Activated T-cell treated with anti-CD3 and anti-CD28 coated beads for 48 hours (primary cell): ENCODE results near the gene ZSWIM9.

Source experiments
- DNase-seq: peaks from one replicate; pipeline ENCODE4 v3.0.0-alpha.2; 2020; ENCODE audit warnings: low read depth

The ZSWIM9 gene

GRCh38 chr19:48169939-48170803 lies at the start of gene ZSWIM9, which contains the start of gene LIG1:
Gene ZSWIM9 (plus strand): TSS chr19:48170680. CDS start chr19:48171803, 1,123 bp downstream.
Gene LIG1 (minus strand): TSS chr19:48170344. CDS start chr19:48165566, 4,778 bp downstream.
- DNase-seq = peak; percentile 90

- DNase-seq = no peak
These were observed 49.4 kb upstream of the ZSWIM9 start for GRCh38 chr19:48121066-48121465.

GRCh38 chr19:48121909-48122371 lies 48.5 kb upstream of the ZSWIM9 start:
- no peak for DNase-seq

DNA sequence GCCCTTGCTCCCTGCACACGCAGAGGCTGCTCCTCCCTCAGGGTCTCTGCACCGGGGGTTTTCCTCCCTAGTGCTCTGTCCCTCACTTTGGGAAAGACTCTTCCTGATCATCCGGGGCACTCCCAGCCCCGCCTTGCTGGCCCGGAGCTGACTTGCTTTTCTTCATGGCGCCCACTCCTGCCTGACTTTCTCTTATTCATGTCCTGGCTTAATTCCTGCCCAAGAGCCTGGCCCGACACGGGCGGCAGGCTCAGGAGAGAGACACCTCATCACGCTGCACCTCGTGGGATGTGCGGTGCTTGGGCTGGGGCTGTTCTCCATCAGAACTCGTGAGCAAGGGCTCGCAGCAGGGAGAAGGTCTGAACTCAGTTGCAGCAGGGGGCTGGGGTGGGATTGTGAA lies 48.1 kb upstream of the ZSWIM9 start:
- DNase-seq = no peak

DNA sequence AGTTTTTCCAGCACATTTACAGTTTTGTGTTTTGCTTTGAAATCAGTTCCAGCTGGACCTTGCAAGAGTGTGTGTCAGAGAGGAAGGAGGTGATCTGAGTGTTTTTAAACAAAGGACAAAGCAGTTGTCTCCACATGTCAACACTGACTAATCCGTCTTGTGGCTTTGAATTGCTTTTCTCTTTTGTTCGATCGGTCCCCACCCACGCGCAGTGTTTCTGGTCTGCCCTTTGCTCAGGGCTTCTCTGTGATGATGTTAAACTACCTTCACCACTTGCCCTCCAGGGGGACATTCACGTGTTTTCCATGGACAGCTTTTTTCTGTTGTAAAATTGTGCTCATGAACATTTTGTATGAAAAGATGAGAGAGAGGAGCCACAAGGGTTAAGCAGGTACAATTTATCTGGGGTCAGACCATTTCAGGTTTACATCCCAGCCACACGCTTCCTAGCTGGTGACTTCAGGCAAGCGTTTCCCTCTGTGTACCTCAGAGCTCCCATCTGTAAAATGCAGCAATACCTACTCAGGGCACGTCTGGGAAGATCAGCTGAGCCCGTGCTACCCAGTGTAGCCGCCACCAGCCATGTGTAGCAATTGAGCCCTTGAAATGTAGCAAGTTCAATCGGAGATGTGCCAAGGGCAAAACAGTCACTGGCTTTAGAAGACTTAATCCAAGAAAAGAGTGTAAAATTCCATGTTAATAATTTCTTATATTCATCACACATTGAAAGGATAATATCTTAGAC lies 46.4 kb upstream of the ZSWIM9 start:
- DNase-seq = peak; percentile 52

DNA sequence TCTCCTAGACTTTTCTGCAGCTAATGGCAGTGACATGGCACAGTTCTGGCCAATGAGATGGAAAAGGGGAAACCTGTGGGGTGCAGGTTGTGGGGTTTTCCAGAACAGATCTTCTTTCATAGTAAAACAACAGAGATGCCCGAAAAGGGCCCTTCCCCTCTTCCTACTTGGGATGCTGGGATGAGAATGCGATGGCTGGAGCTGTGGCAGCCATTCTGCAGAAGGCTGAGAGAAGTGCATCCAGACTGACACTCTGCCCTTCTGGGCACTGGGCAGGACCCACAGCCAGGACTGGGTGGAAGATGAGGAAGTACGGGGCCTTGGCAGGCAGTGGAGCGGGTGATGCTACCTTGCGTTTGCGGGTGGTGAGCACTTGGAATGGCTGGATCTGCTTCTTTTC lies 42.9 kb upstream of the ZSWIM9 start:
- DNase-seq = no peak

DNA sequence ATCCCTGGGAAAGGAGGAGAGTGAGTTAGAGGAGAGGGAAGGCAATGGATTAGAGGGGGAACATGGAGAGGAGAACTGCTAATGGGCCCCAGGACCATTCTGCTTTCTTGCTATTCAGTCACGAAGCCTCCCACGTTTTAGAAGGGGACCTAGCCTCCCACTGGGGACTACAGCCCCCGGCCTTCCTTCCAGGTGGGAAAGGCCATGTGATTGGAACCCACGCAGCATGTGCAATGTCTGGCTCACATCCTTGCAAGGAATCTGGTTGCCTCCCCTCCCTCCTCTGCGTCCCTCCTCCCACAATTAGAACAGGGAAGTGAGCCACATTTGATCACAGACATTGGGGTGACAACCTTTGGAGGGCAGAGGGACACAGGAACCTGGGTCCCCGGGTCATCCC lies 37.4 kb upstream of the ZSWIM9 start:
- DNase-seq = no peak

DNA sequence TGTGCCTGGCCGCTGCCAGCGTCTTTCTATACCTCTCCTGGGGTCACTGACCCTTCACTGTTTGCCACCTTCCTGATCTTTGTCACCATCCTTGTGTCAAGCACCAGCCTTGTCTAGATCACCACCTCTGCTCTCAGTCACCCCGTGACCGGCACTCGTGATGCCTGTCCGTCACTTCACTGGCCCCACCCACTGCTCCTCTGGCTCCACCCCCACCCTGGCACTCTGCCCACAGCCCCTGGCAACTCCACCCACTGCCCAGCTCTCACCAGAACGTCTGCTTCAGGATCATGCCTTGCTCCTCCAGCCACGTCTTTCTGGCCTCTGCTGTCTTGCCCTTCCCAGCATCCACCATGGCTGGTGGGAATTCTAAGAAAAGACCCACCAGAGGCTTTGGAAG lies 35.1 kb upstream of the ZSWIM9 start:
- DNase-seq = no peak

- no peak for DNase-seq
These were observed 33.9 kb upstream of the ZSWIM9 start for GRCh38 chr19:48136547-48136946.

DNA sequence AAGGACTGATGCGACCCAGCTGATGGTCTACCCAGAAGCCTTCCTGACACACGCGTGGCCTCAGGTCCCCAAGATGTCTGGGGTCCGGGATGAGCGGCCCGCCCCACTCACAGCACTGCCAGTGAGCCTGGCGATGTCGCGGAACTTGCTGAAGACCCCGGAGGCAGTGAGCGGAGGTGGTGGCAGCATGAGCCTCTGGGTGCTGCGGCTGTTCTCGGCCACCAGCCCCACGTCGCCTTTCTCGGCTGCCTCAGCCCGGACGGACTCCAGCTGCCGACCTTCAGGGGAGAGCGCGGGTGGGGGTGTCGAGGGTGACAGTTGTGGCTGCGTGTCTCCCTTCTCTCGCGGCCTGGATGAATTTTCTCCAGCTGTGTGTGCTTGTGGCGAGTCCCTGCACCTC lies 33.1 kb upstream of the ZSWIM9 start:
- no peak for DNase-seq

- DNase-seq = no peak
These were observed 31.4 kb upstream of the ZSWIM9 start for GRCh38 chr19:48139053-48139452.

DNA sequence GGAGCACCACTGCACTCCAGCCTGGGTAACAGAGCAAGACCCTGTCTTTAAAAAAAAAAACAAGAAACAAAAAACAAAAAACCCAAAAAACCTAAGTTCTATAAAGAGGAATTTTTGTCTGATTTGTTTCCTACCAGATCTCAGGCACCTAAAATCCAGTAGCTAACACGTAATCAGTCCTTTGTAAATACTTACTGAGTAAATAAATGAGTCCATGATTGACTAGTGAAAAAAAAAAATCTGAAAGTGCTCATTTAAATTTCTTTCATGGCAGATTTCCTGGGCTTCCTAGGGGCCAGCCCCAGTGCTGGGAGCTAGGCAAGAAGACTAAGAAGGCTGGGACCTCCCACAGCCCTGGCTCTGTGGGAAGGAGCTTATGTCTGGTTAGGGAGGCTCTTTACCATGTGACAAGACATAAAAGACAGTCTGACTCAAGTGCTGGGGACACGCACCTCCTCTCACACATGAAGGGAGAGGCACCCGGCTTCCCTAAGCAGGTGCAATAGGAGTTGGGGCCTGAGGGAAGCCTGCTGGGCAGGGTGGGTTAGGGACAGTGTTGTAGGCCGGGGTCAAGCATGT lies 22.8 kb upstream of the ZSWIM9 start:
- no peak for DNase-seq

- no peak for DNase-seq
These were observed 21.9 kb upstream of the ZSWIM9 start for GRCh38 chr19:48148576-48148975.

DNA sequence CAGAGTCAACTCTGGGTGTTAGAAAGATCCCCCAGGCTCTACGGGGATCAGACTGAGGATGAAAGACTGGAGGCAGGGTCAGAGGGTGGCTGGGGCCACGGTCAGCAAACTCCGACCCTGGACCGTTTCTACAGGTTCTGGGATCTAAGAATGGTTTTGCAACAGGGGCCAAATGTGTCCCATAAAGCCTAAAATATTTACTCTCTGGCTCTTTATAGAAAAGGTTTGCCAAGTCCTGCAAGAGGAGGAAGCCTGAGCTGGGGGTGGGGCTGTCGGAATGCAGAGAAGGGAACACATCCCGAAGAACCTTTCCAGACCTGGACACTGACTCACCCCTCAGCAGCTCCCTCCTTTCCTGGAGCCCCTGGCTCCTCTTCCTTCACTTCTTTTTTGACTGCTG lies 21.1 kb upstream of the ZSWIM9 start:
- DNase-seq = no peak

- DNase-seq = peak; percentile 37
These were observed 17.9 kb upstream of the ZSWIM9 start for GRCh38 chr19:48152551-48152950.

- DNase-seq = no peak
These were observed 16.5 kb upstream of the ZSWIM9 start for GRCh38 chr19:48154003-48154402.

DNA sequence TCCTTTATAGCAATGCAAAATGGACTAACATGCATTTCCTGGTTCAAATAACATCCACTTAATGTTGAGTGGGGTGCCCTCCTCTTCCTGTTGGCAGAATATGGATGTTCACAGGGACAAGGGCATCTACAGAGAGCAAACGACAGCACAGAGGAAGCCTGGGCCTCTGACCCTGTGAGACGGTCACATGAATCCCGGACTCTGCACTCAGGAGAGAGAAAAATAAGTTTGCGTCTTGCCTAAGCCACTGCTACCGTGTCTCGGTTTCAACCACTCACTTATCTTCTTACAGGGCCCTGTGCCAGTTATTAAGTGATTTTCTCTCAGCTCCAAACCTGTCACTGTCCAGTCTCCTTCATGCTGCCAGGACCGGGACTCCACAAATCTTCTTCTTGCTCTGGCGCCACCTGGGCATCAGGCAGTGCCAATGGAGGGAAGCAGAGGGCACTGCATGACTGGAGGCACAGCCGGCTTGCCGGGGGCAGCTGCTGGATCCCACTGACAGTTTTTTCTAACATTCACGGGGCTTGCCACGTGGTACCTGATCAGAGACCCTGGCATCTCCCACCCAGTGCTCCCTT lies 12.2 kb upstream of the ZSWIM9 start:
- DNase-seq = no peak

DNA sequence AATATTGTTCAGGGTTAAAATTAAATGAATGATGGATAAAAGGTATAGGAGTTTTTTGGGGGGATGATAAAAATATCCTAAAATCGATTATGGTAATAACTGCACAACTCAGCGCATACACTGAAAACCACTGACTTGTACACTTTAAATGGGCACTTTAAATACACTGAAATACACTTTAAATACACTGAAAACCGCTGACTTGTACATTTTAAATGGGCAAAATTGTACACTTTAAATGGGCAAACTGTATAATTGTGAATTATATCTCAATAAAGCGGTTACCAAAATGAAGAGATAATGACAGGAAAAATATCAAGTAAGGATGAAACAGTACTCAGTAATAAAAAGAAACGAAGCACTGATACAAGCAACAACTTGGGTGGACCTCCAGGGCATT lies 1.8 kb upstream of the ZSWIM9 start:
- no peak for DNase-seq

GRCh38 chr19:48169578-48169938 lies 922 bp upstream of the ZSWIM9 start:
- peak; percentile 83 for DNase-seq

- DNase-seq = no peak
These were observed 402 bp downstream of the ZSWIM9 start for GRCh38 chr19:48170817-48171347.

GRCh38 chr19:48171710-48172109 lies 1.2 kb downstream of the ZSWIM9 start:
- no peak for DNase-seq

DNA sequence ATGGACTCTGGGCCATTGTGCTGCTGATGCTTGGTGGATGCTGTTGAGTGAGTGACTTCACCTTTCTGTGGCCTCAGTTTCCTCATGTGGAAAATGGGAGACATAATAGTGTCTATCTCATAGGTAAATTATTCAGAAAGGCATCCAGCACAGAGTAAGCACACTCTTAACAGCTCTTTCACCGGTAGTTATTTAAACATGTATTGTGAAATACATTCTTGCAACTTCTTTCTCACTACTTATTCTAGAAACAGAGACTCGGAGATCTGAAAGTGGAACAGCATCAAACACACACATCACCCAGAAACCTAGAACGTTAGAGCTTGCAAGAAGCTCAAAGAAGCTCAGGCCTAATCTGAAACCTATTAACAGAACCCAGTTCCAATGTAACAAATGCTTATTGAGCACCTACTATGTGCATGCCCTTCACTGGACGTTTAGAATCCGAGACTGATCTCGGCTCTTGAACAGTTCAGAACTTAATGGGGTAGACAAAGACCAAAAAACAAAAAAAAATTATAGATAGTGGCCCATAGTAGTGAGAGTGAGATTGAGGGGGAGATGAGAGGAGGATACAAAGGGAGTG lies 4.1 kb downstream of the ZSWIM9 start:
- no peak for DNase-seq
